ENCODE results near the gene CCDC159.

GRCh38 chr19:11390933-11391680 is 44.8 kb downstream of the CCDC159 start:
- no peak for TF ChIP-seq SIN3A (IDR thresholded peaks at IDR 0.05; ENCODE audit: borderline replicate concordance, insufficient read depth, low read length)
- no peak for TF ChIP-seq POLR2AphosphoS5 (IDR thresholded peaks at IDR 0.05; ENCODE audit: low read depth, low read length)
- no peak for TF ChIP-seq REST (IDR thresholded peaks at IDR 0.05; ENCODE audit: insufficient read depth in 1 of 2, low read depth in 2 of 2, low read length in 2 of 2)
- no peak for TF ChIP-seq TAF1 (IDR thresholded peaks at IDR 0.05; ENCODE audit: borderline replicate concordance, insufficient read depth, low read length)

All from PFSK-1 (cell line).